HG03196 (cell line): ENCODE measurements around the gene TIGAR.

Experiments used
- ATAC-seq: cut with Tn5 transposase; IDR thresholded peaks from one replicate; pipeline ENCODE4 v1.9.1; 2021; ENCODE audit not compliant: unreplicated experiment

TIGAR gene

GRCh38 chr12:4372653-4373052 lies 51.6 kb downstream of the TIGAR start:
- no peak for ATAC-seq

- no peak for ATAC-seq
These were observed 54.4 kb downstream of the TIGAR start for GRCh38 chr12:4375449-4375848.

GRCh38 chr12:4378772-4379171 lies 57.8 kb downstream of the TIGAR start:
- no peak for ATAC-seq

DNA sequence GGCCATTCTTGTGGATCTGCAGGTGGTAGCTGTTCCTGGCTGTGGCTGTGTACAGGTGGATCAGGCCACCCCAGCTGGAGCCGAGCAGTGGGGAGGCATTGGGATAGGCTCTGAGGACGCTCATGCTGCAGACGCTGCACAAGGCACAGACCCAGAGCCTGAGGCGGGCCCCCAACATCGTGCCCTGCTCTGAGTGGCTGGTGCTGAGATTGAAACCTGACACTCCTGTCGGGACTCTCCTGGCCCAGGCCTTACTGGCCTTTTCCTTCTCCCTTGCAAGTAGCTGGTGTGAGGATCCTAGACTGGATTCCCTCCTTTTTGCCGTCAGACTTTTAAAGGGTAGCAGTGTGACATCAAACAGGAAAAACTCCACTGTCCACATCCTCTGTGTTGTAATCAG lies 58.4 kb downstream of the TIGAR start, which contains the start of gene FGF23:
Gene FGF23 (minus strand): TSS at position 308 of the 400 bp plus-strand sequence. CDS start 130 bp downstream, at position 178.
- no peak for ATAC-seq

DNA sequence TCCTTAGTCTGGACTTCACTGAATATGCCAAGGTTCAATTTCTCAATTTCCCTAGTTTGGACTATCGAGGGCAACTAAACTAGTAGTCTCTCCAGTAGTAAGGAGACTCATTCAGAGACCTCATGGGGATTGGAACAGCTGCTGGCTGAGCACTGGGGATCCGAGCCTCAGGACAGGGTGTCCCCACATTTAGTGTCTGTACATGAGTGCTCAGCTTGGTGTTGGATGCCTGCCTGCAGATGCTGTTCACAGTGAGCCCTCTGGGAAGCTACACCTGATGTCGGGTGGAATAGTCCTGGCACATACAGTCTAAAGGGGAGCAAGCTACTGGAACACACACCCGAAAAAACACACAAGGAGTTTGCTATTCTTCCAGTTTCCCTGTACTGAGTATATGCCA lies 59.3 kb downstream of the TIGAR start:
- no peak for ATAC-seq

- no peak for ATAC-seq
These were observed 62.4 kb downstream of the TIGAR start for GRCh38 chr12:4383304-4383865.

GRCh38 chr12:4386801-4387200 lies 65.8 kb downstream of the TIGAR start:
- no peak for ATAC-seq

DNA sequence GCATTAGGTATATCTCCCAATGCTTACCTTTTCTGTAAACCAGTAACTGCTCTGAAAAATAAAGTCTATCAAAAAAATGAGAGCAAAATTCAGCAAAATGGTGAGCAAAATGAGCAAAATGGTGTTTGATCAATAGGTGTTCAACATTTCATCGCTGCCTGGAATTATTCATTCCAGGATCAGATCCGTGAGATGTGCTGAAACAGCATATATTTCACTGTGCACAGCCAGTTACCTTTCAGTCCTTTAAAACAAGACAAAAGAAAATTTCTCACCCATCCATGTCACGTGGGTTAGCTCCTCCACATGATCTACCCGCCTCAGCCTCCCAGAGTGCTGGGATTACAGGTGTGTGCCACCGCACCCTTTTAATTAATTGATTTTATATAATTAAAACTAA lies 66.6 kb downstream of the TIGAR start:
- no peak for ATAC-seq

- no peak for ATAC-seq
These were observed 67.0 kb downstream of the TIGAR start for GRCh38 chr12:4388032-4388431.

- ATAC-seq, result no peak
These were observed 67.6 kb downstream of the TIGAR start for GRCh38 chr12:4388662-4389061.

DNA sequence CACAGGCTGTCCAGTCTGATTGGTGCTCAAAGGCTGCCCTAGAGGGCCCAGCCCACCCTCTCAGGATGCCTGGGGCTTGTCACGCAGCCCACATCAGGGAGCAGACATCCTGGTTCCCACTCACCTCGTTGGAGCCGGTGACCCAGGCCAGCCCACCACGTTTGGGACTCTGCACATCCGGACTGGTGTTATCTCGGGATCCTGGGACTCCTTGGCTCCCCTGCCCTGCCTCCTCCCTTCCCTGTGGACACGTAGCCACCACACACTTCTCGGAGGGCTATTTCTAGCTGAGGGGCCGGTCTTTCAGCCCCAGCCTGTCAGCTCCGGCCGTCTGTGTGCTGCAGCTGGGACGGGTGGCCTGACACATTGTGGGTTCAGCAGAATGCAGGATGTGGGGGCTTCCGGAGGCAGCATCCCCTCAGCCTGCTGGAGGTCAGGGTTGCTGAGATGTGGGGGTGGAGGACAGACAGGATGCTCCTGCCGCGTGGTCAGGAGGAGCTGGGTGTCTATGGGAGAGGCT lies 71.3 kb downstream of the TIGAR start:
- no peak for ATAC-seq

- ATAC-seq, result no peak
These were observed 72.2 kb downstream of the TIGAR start for GRCh38 chr12:4393211-4393610.

- ATAC-seq, result no peak
These were observed 74.8 kb downstream of the TIGAR start for GRCh38 chr12:4395818-4396217.

GRCh38 chr12:4401117-4401516 lies 80.1 kb downstream of the TIGAR start:
- no peak for ATAC-seq

DNA sequence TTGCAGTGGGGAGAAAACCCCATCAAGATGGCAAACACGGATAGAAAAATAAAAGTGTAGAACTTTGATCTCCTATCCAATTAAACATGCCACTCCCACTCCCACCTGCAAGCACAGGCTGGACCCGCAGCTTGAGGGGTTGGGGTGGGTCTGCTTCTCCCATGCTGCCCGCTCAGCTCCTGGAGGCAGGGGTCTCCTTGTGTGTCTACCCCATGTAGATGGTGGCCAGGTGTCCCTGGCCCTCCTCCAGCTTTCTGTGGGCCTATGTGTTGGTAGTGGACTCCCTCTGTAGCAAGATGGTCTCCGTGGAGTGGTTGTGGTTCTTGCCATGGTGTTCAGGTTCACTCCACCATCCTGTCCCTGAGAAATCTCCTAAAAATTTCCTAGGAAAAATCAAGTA lies 82.0 kb downstream of the TIGAR start:
- no peak for ATAC-seq
